ENCODE results near the gene TEX2. TPM values are rescaled to one million over a fixed set of nuclear protein-coding genes. Genes with fewer than 3 reads are reported as not detected.

Gene TEX2
- total and polyA plus RNA-seq, 2 of the 13 experiments (the other 11 are each of a cell fraction or from before 2014, with no cell fraction given), result 21.4 to 37.7 TPM

DNA sequence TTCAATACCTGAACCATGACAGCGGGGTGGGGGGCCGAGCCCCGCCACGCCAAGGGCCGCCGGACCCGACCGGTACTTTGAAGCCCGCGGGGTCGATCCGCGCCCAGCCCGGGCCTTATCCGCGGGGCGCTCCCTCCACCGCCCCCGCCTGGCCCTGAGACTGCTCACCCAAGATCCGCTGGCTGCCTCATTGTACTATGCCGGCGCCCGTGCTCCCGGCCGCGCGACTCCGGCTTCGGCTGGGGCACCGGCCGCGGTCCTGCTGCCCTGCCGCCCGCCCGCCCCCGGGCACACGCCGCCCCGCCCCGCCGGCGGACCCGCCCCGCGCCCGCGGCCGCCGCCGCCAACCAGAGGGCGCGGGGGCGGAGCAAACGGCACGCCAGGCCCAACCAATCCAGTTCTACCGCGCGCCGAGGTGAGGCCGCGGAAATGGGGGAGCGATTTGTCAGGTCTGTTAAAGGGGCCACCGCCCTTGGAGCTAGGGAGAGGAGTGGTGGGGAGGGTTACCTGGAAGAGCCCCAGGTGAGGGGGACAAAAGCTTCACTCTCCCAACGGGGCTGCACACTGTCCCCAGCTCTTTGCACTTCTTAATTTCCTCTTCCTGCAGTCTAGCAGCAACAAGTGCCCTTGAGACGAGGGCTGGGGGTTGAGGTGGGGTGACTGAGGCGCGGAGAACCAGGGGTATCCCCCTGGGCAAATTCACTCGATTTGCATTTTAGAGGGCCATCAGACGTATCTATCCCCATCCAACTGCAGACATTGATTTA lies at the start of gene TEX2 (continued):
- TF ChIP-seq E2F5 (CRISPR knock-in tag; conservative IDR thresholded peaks at IDR 0.05), result 0 out of 2 replicates have a peak, but pooled peaks have one; percentile 44
- TF ChIP-seq LRRFIP1 (CRISPR knock-in tag; conservative IDR thresholded peaks at IDR 0.05), result no peak
- TF ChIP-seq CEBPG (CRISPR knock-in tag; IDR thresholded peaks at IDR 0.05), result peak; percentile 32; the same call in 1 of the 2 replicates
- TF ChIP-seq, protein P1, sequence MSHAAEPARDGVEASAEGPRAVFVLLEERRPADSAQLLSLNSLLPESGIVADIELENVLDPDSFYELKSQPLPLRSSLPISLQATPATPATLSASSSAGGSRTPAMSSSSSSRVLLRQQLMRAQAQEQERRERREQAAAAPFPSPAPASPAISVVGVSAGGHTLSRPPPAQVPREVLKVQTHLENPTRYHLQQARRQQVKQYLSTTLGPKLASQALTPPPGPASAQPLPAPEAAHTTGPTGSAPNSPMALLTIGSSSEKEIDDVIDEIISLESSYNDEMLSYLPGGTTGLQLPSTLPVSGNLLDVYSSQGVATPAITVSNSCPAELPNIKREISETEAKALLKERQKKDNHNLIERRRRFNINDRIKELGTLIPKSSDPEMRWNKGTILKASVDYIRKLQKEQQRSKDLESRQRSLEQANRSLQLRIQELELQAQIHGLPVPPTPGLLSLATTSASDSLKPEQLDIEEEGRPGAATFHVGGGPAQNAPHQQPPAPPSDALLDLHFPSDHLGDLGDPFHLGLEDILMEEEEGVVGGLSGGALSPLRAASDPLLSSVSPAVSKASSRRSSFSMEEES (CRISPR knock-in tag; IDR thresholded peaks at IDR 0.05), result no peak; the same call in 1 of the 2 replicates
- TF ChIP-seq HOXA7 (CRISPR knock-in tag; IDR thresholded peaks at IDR 0.05), result no peak
- peak; percentile 49; the same call in 1 of the 2 replicates for TF ChIP-seq ZNF768 (CRISPR knock-in tag; IDR thresholded peaks at IDR 0.05)
- TF ChIP-seq EED (CRISPR knock-in tag; IDR thresholded peaks at IDR 0.05), result peak; percentile 64
- TF ChIP-seq ZSCAN20 (CRISPR knock-in tag; IDR thresholded peaks at IDR 0.05; ENCODE audit: borderline replicate concordance), result no peak
- TF ChIP-seq ZNF12 (CRISPR knock-in tag; IDR thresholded peaks at IDR 0.05), result peak; percentile 61; the same call in 1 of the 2 replicates
- TF ChIP-seq BRCA1 (CRISPR knock-in tag; IDR thresholded peaks at IDR 0.05), result no peak
- TF ChIP-seq KIAA2018 (CRISPR knock-in tag; IDR thresholded peaks at IDR 0.05; ENCODE audit: borderline replicate concordance), result no peak
- TF ChIP-seq POLR2AphosphoS5 (IDR thresholded peaks at IDR 0.05; ENCODE audit: low read depth, low read length), result peak; percentile 56
- TF ChIP-seq ZNF337 (CRISPR knock-in tag; IDR thresholded peaks at IDR 0.05; ENCODE audit: borderline replicate concordance, low read depth), result no peak
- TF ChIP-seq ZC3H4 (CRISPR knock-in tag; IDR thresholded peaks at IDR 0.05; ENCODE audit: borderline replicate concordance), result no peak

All from HepG2 (cell line).